Fibroblast of mammary gland (primary cell): Measurements from ENCODE around the gene PLOD1.
"Not testable (repeated sequence)": the region's sequence is repeated elsewhere in the genome, so short reads cannot be mapped to it uniquely, and the experiment has no call there.

Source experiments
- DNase-seq: peaks from one replicate; pipeline ENCODE4 v3.0.0-alpha.2; 2010; ENCODE audit warnings: low read depth
- H3K4me3 ChIP-seq: 2 replicates; pipeline ENCODE4 v1.5.1; 2011; ENCODE audit warnings: low read depth, mild to moderate bottlenecking, low read length, moderate library complexity; ENCODE audit not compliant: control insufficient read depth
- TF ChIP-seq, protein P1 (sequence below): conservative IDR thresholded peaks from 2 replicates; pipeline ENCODE4 v1.5.1; 2011; ENCODE audit warnings: low read depth, low read length, inconsistent platforms; ENCODE audit not compliant: control insufficient read depth, insufficient read depth

Gene PLOD1

DNA sequence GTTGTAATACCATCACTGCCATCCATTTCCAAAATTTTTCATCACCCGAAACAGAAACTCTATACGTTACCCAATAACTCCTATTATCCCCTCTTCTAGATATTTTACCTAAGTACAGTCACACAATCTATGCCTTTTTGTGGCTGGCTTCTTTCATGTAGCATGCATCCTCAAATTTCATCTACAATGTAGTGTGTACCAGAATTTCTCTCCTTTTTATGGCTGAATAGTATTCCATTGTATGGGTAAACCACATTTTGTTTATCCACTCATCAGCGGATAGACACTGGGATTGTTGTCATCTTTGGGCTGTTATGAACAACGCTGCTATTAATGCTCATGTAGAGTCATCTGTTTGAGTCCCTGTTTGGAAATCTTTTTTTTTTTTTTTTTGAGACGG, 29.5 kb upstream of the PLOD1 start:
- no peak for DNase-seq
- TF ChIP-seq, protein P1, sequence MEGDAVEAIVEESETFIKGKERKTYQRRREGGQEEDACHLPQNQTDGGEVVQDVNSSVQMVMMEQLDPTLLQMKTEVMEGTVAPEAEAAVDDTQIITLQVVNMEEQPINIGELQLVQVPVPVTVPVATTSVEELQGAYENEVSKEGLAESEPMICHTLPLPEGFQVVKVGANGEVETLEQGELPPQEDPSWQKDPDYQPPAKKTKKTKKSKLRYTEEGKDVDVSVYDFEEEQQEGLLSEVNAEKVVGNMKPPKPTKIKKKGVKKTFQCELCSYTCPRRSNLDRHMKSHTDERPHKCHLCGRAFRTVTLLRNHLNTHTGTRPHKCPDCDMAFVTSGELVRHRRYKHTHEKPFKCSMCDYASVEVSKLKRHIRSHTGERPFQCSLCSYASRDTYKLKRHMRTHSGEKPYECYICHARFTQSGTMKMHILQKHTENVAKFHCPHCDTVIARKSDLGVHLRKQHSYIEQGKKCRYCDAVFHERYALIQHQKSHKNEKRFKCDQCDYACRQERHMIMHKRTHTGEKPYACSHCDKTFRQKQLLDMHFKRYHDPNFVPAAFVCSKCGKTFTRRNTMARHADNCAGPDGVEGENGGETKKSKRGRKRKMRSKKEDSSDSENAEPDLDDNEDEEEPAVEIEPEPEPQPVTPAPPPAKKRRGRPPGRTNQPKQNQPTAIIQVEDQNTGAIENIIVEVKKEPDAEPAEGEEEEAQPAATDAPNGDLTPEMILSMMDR = no peak
- H3K4me3 ChIP-seq = no peak overlapping the region

DNA sequence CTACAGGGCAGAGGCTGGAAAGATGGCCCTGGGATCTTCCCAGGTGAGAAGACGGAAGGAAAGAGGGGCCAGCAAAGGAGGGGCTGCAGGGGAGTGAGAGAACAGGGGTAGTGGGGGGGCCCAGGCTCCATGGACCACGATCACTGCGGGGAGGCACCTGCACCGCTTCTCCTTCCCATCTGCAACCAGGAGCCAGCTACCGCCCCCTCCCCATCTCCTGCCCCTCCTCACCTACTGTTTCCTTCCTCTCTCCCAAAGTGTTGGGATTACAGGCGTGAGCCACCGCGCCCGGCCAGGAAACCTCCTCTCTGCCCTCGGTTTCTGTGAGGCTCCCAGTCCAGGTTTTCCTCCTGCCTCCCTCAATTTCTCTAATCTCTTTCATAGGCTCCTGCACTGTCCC, 27.6 kb upstream of the PLOD1 start:
- TF ChIP-seq, protein P1 = no peak
- DNase-seq = no peak
- no peak overlapping the region for H3K4me3 ChIP-seq

DNA sequence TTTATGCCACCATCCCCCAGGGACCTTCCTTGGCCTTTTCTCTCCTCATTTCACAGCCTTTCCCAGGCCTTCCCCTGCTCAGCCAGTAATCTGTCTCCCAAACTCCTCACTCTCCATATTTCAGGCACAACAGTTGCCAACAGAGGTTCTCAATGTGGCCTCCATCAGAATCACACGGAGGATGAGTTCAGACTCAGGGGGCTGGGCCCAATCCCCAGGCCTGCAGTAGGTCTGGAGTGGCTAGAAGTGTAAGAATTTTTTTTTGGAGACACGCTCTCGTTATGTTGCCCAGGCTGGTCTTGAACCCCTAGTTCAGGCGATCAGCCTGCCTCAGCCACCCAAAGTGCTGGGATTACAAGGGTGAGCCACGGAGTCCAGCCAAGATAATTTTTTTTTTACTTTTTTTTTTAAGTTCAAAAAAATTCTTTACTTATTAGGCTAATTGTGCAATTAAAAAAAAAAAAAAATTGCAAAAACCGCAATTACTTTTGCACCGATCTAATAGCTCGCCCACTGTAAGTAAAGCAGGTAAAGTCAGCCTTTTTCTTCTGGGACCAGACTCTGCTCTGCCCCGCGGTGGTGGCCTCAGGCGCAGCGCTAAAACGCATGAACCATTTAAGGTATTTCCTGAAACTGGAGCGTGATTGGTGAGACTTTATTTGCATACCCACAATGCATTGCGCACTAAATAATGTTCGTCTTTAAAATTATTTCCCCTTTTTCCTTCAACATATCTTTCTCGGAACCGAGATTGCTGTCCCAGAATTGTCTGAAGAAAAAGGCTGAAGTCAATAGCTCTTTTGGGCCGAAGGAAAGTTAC, 27.0 kb upstream of the PLOD1 start:
- H3K4me3 ChIP-seq = no peak overlapping the region
- peak; percentile 94 for DNase-seq
- TF ChIP-seq, protein P1 = peak; percentile 85

DNA sequence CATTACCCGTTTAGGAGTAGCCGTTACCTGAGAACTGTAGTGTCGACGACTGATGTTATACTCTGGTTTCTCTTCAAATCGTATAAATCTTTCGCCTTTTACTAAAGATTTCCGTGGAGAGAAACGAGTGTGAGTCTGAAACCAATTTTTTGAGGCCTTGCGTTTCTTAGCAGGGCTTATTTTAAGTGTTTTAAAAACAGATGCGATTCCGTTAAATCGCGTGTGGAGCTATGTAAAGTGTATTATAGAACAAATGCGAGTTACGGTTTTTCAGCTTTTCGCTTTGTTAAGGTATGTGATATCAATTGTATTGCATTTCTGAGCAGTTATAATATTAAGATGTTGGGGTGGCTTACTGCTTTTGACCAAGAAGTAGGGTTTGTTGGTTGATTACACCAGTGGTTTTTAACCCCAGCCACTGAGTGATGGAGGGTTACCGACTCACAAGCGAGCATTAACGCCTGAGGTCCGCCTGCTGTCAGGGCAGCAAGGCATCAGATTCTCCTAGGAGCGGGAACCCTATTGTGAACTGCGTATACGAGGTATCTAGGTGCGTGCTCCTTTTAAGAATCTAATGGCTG, 26.3 kb upstream of the PLOD1 start:
- peak overlapping the region; percentile 58 for H3K4me3 ChIP-seq
- TF ChIP-seq, protein P1 = no peak
- peak; percentile 98 for DNase-seq

DNA sequence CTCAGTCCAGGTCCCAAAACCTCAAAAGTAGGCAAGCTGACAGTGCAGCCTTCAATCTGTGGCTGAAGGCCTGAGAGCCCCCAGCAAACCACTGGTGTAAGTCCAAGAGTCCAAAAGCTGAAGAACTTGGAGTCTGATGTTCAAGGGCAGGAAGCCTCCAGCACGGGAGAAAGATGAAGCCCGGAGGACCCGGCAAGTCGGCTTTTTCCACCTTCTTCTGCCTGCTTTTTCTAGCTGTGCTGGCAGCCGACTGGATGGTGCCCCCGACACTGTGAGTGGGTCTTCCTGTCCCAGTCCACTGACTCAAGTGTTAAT, 23.6 kb upstream of the PLOD1 start:
- DNase-seq, H3K4me3 ChIP-seq: not testable (repeated sequence)

DNA sequence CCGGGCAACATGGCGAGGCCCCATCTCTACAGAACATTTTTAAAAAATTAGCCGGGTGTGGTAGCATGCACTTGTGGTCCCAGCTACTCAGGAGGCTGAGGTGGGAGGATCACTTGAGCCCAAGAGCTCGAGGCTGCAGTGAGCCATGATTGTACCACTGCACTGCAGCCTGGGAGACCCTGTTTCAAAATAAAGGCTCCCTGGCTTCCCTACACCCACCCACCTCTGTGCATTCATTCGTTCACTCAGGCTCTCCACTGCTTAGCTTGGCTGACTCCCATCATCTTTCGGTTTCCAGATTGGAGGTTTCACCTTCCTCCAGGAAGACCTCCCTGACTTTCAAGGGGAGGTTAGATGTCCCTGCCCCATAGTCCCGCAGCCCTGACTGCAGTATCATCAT, 22.5 kb upstream of the PLOD1 start:
- DNase-seq = no peak
- TF ChIP-seq, protein P1 = no peak
- no peak overlapping the region for H3K4me3 ChIP-seq

DNA sequence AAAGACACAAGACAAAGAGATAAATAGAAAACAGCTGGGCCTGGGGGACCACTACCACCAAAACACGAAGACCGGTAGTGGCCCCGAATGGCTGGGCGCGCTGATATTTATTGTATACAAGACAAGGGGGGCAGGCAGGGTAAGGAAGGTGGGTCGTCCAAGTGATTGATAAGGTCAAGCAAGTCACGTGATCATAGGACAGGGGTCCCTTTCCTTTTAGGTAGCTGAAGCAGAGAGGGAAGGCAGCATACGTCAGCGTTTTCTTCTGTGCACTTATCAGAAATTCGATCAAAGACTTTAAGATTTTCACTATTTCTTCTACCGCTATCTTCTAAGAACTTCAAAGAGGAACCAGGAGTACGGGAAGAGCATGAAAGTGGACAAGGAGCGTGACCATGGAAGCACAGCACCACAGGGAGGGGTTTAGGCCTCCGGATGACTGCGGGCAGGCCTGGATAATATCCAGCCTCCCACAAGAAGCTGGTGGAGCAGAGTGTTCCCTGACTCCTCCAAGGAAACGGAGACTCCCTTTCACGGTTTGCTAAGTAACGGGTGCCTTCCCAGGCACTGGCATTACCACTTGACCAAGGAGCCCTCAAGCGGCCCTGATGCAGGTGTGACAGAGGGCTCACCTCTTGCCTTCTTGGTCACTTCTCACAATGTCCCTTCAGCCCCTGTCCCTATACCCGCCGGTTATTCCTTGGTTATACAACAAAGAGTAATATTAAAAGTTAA, 21.9 kb upstream of the PLOD1 start:
- DNase-seq, H3K4me3 ChIP-seq: not testable (repeated sequence)
